Panc1 (cell line): ENCODE measurements around the gene SYT13.

Experiments used
- CTCF ChIP-seq: fragments of 450-650 bp; IDR thresholded peaks from 2 replicates; pipeline ENCODE4 v1.5.1; 2017; ENCODE audit warnings: mild to moderate bottlenecking
- POLR2AphosphoS5 ChIP-seq: IDR thresholded peaks from 2 replicates; pipeline ENCODE4 v1.6.1; 2012; ENCODE audit warnings: mild to moderate bottlenecking, low read depth, low read length, moderate library complexity
- REST ChIP-seq, 2 experiments: IDR thresholded peaks; 2 replicates each; pipeline ENCODE4 v1.6.1; 2011 to 2012; ENCODE audit warnings: low read depth in 2 of 2, control low read depth in 1 of 2, low read length in 1 of 2, mild to moderate bottlenecking in 1 of 2, moderate library complexity in 1 of 2; ENCODE audit not compliant: insufficient read depth in 1 of 2
- SIN3A ChIP-seq: IDR thresholded peaks from 2 replicates; pipeline ENCODE4 v1.6.1; 2012; ENCODE audit warnings: low read depth, mild to moderate bottlenecking, low read length, moderate library complexity, borderline replicate concordance; ENCODE audit not compliant: insufficient read depth

DNA sequence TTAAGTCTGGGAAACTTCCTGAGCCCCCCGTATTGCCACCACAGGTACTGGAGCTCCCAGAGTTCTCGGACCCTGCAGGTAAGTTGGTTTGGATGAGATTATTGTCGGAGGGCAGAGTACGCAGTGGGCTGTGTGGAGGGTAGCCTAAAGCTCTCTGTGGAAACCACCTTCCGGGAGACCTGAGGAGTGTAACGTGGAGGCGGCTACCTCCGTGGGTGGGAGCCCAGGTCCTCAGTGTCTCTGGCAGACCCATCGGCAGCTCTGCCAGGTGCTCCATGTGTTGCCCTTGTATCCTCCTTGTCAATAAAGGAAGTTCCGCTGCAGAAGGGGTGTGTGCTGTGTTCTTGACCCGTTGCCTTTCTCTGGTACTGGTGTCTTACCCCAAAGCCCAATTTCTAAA, 61.4 kb downstream of the SYT13 start:
- TF ChIP-seq SIN3A (no peak), CTCF (no peak), POLR2AphosphoS5 (no peak), REST (IDR thresholded peaks at IDR 0.05; ENCODE audit: insufficient read depth in 1 of 2, low read depth in 2 of 2, low read length in 1 of 2) (no peak)
